Skeletal muscle tissue (tissue), 4 donors: Measurements from ENCODE around the gene HYDIN. TPM values are rescaled to one million over a fixed set of nuclear protein-coding genes. Genes with fewer than 3 reads are reported as not detected.
"Not testable (repeated sequence)": the region's sequence is repeated elsewhere in the genome, so short reads cannot be mapped to it uniquely, and the experiment has no call there.

Experiments used
- H3K27ac ChIP-seq: one replicate; pipeline ENCODE4 v1.7.0; 2013; ENCODE audit warnings: mild to moderate bottlenecking, low read depth, low read length, inconsistent platforms
- H3K27me3 ChIP-seq, 3 donors: one replicate each; pipeline ENCODE4 v1.7.0; 2013; ENCODE audit warnings: low read length in 3 of 3; ENCODE audit not compliant: control insufficient read depth in 3 of 3, insufficient read depth in 3 of 3
- H3K36me3 ChIP-seq, 3 donors: one replicate each; pipeline ENCODE4 v1.7.0; 2013; ENCODE audit warnings: low read length in 3 of 3; ENCODE audit not compliant: control insufficient read depth in 3 of 3, insufficient read depth in 3 of 3
- H3K4me1 ChIP-seq, 3 donors: one replicate each; pipeline ENCODE4 v1.7.0; 2013; ENCODE audit warnings: low read length in 3 of 3, mild to moderate bottlenecking in 3 of 3; ENCODE audit not compliant: control insufficient read depth in 3 of 3, insufficient read depth in 3 of 3
- H3K4me3 ChIP-seq, 3 donors: one replicate each; pipeline ENCODE4 v1.7.0; 2013; ENCODE audit warnings: low read length in 3 of 3
- H3K9ac ChIP-seq, 3 donors: one replicate each; pipeline ENCODE4 v1.7.0; 2013; ENCODE audit warnings: low read length in 3 of 3, mild to moderate bottlenecking in 3 of 3, moderate library complexity in 2 of 3, low read depth in 1 of 3
- H3K9me3 ChIP-seq, 3 donors: one replicate each; pipeline ENCODE4 v1.7.0; 2013; ENCODE audit warnings: low read length in 3 of 3; ENCODE audit not compliant: control insufficient read depth in 3 of 3
- total RNA-seq: library from RNA; depleted of rRNA; stranded (reverse); fragments of >200 nt; gene quantifications from one replicate; pipeline ENCODE4 v1.2.3, GENCODE V29; 2014
- donor health status: Osteomylitis.

Gene HYDIN
- total RNA-seq, 1 donor from 2014 or later, result 3.7 TPM

- H3K9ac ChIP-seq, H3K36me3 ChIP-seq, H3K4me1 ChIP-seq, H3K27ac ChIP-seq, H3K9me3 ChIP-seq, H3K4me3 ChIP-seq, H3K27me3 ChIP-seq: not testable (repeated sequence)
These were observed 345.9 kb downstream of the HYDIN start for GRCh38 chr16:70884652-70885051.

- H3K4me1 ChIP-seq, H3K4me3 ChIP-seq, H3K9ac ChIP-seq, H3K9me3 ChIP-seq, H3K27ac ChIP-seq, H3K36me3 ChIP-seq, H3K27me3 ChIP-seq: not testable (repeated sequence)
These were observed 348.2 kb downstream of the HYDIN start for GRCh38 chr16:70882311-70882710.

DNA sequence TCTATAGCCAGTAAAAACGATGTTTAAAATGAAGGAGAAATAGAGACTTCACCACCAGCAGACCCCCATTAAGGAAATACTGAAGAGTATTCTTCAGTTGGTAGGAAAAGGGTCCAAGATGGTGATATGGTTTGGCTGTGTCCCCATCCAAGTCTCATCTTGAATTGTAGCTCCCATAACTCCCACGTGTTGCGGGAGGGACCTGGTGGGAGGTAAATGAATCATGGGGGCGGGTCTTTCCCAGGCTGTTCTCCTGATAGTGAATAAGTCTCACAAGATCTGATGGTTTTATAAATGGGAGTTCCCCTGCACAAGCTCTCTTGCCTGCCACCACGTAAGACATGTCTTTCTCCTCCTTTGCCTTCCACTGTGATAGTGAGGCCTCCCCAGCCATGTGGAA, 352.6 kb downstream of the HYDIN start:
- not testable (repeated sequence) for H3K36me3 ChIP-seq, H3K9me3 ChIP-seq, H3K27ac ChIP-seq, H3K4me1 ChIP-seq, H3K27me3 ChIP-seq, H3K9ac ChIP-seq, H3K4me3 ChIP-seq

- H3K4me1 ChIP-seq, H3K9me3 ChIP-seq, H3K27ac ChIP-seq, H3K27me3 ChIP-seq, H3K36me3 ChIP-seq, H3K9ac ChIP-seq, H3K4me3 ChIP-seq: not testable (repeated sequence)
These were observed 354.1 kb downstream of the HYDIN start for GRCh38 chr16:70876442-70876841.

- H3K36me3 ChIP-seq, H3K27ac ChIP-seq, H3K27me3 ChIP-seq, H3K9ac ChIP-seq, H3K4me3 ChIP-seq, H3K9me3 ChIP-seq, H3K4me1 ChIP-seq: not testable (repeated sequence)
These were observed 365.8 kb downstream of the HYDIN start for GRCh38 chr16:70864698-70865097.

- not testable (repeated sequence) for H3K4me3 ChIP-seq, H3K27ac ChIP-seq, H3K9ac ChIP-seq, H3K27me3 ChIP-seq, H3K9me3 ChIP-seq, H3K4me1 ChIP-seq, H3K36me3 ChIP-seq
These were observed 368.5 kb downstream of the HYDIN start for GRCh38 chr16:70861996-70862395.

DNA sequence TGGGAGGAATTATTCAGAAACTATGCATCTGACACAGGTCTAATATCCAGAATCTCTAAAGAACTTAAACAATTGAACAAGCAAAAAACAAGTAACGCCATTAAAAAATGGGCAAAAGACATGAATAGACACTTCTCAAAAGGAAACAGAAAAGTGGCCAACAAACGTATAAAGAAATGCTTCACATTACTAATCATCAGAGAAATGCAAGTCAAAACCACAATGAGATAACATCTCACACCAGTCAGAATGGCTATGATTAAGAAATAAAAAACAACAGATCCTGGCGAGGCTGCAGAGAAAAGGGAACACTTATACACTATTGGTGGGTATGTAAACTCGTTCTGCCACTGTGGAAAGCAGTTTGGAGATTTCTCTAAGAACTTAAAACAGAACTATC, 379.2 kb downstream of the HYDIN start:
- H3K9me3 ChIP-seq, H3K27ac ChIP-seq: not testable (repeated sequence)

DNA sequence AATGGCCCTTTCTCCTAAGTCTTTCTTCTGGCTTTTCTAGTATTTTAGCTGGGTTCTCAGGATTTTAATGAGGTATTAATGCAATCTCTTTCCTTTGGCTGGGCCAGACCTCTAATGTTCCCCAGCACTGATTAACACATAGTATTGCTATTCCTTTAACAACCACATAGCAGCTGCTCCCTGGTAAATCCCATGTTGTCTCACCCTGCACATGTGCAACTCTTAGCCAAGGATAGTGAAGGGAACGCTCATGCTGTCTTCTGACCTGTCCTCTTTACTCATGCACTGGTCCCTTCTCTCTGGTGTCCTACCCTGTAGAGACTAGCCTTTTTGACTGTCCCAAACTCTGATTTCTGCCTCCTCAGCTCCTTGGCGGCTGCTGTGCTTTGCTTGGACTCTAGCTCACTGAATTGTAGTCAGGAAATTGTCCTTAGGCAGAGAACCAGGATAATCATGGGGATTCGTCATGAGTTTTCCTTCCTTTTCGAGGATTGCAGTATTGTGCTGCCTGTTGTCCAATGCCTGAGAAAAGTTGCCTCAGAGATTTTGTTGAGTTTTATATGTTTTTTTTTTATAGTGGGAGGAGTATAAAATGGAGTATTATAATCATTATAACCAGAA, 406.9 kb downstream of the HYDIN start:
- not testable (repeated sequence) for H3K9ac ChIP-seq, H3K4me1 ChIP-seq, H3K36me3 ChIP-seq, H3K27ac ChIP-seq, H3K4me3 ChIP-seq, H3K27me3 ChIP-seq, H3K9me3 ChIP-seq

More for the DNA sequence above, 379.2 kb downstream of the HYDIN start:
- not testable (repeated sequence) for H3K27me3 ChIP-seq, H3K4me3 ChIP-seq, H3K4me1 ChIP-seq, H3K9ac ChIP-seq, H3K36me3 ChIP-seq

DNA sequence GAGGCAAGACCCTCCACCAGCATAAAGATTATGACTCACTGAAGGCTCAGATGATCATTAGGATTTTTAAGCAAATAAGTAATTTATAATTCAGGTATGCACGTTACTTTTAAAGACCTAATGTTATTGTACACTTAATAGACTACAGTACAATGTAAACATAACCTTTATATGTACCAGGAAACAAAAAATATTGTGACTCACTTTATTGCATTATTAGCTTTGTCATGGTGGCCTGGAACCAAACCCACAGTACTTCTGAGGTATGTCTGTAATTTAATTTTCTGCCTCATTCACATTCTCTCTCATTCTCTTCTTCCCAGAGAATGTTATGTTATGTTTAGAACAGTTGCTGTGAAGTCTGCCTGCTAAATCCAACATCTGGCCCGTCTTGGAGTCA, 407.8 kb downstream of the HYDIN start:
- H3K4me3 ChIP-seq, H3K4me1 ChIP-seq, H3K9me3 ChIP-seq, H3K9ac ChIP-seq, H3K27ac ChIP-seq, H3K27me3 ChIP-seq, H3K36me3 ChIP-seq: not testable (repeated sequence)

DNA sequence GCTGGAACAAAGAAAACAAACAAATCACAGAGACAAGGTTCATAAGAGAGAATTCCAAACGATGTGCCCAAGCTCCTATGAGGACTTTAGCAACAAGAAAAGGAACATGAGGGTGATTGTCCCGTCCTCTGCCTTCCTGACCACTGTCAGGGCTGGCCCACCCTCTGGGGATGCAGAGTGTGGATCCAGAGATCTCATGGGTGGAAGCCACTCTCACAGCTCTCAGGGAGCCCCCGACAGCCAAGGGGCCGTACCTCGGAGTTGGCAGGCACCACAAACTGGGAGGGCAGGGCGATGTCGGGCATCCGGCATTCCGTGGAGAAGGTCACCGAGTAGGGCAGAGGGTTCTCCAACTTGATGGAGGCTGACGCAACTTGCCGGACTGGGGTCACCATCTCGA, 412.4 kb downstream of the HYDIN start:
- H3K36me3 ChIP-seq, H3K4me3 ChIP-seq: not testable (repeated sequence)

More for the DNA sequence above, 412.4 kb downstream of the HYDIN start:
- not testable (repeated sequence) for H3K4me1 ChIP-seq, H3K27me3 ChIP-seq, H3K9ac ChIP-seq, H3K9me3 ChIP-seq, H3K27ac ChIP-seq
